ENCODE data around the gene CES4A.
"Not testable (repeated sequence)": the region's sequence is repeated elsewhere in the genome, so short reads cannot be mapped to it uniquely, and the experiment has no call there.

The CES4A gene

GRCh38 chr16:66958857-66959703, 29.3 kb upstream of the CES4A start:
- DNase-seq = no peak

GRCh38 chr16:66959704-66960161, 28.7 kb upstream of the CES4A start:
- DNase-seq = no peak

GRCh38 chr16:66960270-66960669, 28.1 kb upstream of the CES4A start:
- DNase-seq = no peak

- DNase-seq = peak; percentile 85
Observed at GRCh38 chr16:66961065-66961744, 27.2 kb upstream of the CES4A start, which contains the start of gene CES3. TSS of gene CES3 (plus strand) at chr16:66961266. CDS start at chr16:66961308, 42 bp downstream.

- no peak for DNase-seq
Observed at GRCh38 chr16:66961914-66962313, 26.5 kb upstream of the CES4A start.

- DNase-seq = no peak
Observed at GRCh38 chr16:66964049-66964448, 24.3 kb upstream of the CES4A start.

- DNase-seq = no peak
Observed at GRCh38 chr16:66968847-66969246, 19.5 kb upstream of the CES4A start.

GRCh38 chr16:66970775-66971720, 17.3 kb upstream of the CES4A start:
- no peak for DNase-seq

- no peak for DNase-seq
Observed at GRCh38 chr16:66972983-66973382, 15.4 kb upstream of the CES4A start.

- DNase-seq = no peak
Observed at GRCh38 chr16:66973716-66974115, 14.7 kb upstream of the CES4A start.

GRCh38 chr16:66974156-66974931, 14.0 kb upstream of the CES4A start:
- not testable (repeated sequence) for DNase-seq

- peak; percentile 79 for DNase-seq
Observed at GRCh38 chr16:66974932-66975246, 13.5 kb upstream of the CES4A start.

GRCh38 chr16:66975302-66975893, 13.0 kb upstream of the CES4A start:
- no peak for DNase-seq

- no peak for DNase-seq
Observed at GRCh38 chr16:66976746-66977145, 11.6 kb upstream of the CES4A start.

GRCh38 chr16:66977341-66978113, 10.9 kb upstream of the CES4A start:
- peak; percentile 95 for DNase-seq

- no peak for DNase-seq
Observed at GRCh38 chr16:66979011-66979717, 9.2 kb upstream of the CES4A start.

GRCh38 chr16:66983033-66983432, 5.4 kb upstream of the CES4A start:
- no peak for DNase-seq

- peak; percentile 83 for DNase-seq
Observed at GRCh38 chr16:66984892-66985311, 3.5 kb upstream of the CES4A start.

- DNase-seq = no peak
Observed at GRCh38 chr16:66986559-66986958, 1.8 kb upstream of the CES4A start.

- DNase-seq = no peak
Observed at GRCh38 chr16:66991545-66992077, 3.2 kb downstream of the CES4A start.
